ENCODE results near the gene LRP2. TPM values are rescaled to one million over a fixed set of nuclear protein-coding genes. Genes with fewer than 3 reads are reported as not detected.
"Not testable (repeated sequence)": the region's sequence is repeated elsewhere in the genome, so short reads cannot be mapped to it uniquely, and the experiment has no call there.

The LRP2 gene
- total RNA-seq, 1 donor from 2014 or later: not detected

DNA sequence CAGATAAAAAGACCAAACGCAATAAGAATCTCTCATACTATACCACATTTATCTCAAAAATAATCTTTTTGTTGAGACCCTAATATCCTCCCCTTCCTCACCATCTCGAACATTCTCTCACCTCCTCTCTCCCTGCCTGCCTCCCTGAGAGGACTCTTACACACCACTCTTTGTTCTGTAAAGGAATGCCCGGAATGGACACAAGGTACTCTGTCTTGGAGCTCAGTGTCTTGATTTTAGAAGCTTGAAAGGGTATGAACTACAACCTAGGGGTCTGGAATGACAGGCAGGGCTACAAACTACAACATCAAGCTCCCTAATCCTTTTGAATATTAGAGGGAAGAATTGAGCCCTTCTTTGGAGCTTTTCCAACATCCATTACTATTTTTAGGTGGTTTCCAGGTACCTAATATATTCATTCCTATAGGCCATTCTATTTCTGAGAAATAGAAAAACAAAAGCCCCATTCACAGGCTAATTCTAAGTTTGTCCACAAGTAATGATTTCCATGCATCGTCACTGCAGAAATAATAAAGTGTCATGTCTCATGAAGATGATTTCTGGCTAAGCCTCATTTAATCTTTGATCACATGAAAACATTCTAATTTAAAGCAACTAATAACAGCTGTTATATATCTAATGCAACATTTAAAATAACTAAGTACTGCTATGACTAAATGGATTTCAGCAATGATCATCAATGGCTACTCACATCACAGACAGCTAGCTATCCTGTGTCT is 60.6 kb downstream of the LRP2 start:
- no peak for DNase-seq (ENCODE audit: low read depth in 2 of 2)

DNA sequence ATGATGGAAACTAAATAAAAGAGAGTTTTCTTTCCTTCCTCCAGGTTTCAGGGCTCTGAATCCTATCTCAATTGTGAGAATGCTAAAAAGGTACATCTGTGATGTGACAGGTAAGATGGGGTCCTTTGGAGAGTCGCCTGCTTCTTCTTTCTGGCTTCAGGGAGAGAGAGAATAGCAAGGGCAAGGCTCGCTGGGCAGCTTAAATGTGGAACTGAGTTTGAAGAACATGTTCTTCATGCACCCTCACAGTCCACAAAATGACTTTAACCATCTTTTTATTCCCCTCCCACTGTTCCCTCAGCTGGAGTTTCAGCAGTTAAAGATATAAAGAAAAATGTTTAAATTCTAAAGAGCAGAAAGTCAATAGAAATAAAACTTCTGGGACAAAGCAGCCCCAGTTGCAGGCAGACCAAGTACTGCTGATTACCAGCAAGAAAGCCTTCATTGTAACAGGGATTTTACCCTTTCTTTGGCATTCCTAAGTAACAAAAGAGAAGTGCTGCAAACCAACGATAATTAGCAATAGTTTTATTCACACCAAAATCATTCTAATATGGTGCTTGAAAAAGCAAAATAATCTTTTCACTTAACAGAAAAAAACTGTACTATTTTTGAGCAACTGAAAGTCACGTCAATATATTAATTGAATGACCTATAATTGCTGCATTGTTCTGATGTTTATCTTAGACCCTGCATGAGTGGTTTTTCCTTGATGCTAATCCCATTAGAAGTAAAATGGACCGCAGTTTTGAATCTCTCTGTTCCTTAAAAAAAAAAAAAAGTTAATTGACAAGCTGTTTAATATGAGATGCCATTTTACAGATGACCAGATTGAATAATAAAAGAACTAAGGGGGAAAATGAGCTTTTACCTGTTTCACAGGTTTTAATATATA is 61.5 kb downstream of the LRP2 start:
- no peak for DNase-seq (ENCODE audit: low read depth in 2 of 2)

DNA sequence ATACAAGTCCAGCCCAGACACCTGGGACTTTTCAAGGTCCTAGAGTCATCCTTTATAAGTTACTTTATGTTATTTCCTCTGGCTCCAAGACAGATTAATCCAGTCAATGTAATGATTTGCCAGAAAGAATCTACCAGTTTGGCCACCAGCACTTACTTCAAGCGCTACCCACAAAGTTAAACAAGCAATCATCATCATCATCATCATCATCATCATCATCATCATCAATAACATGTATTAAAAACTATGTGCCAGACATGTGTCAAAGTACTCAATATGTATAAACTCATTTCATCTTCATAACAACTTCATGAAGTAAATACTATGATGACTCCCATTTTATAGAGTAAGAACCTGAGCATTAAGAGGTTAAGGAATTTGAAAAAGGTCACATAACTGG is 64.3 kb downstream of the LRP2 start:
- DNase-seq (ENCODE audit: low read depth in 2 of 2): no peak

DNA sequence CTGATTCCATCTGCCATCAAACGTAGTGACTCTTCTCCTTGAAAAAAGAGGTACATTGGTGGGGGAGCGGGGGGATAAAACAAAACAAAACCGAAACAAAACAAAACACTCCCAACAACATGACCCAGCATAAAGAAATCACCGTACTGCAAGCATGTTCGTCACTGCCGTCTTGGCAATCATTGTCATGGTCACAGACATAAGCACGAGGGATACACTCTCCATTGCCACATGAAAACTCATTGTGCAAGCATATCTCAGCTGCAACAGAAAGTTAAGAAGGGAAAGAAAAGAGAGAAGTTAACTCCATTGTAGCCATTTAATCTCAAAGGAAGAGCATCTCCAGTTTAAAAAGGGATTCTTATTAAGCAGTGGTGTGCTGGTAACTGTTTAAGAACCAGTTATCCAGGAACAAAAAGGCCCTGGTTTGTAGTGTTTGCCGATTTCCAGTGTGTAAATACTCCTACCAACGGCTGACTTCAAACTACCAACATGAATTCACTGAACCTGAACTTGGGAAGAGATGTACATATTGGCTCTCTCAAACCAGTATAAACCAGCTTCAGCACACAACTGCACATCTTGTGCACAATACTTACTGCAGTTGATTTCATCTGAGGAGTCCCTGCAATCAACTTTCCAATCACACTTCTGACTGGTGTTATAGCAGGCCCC is 68.2 kb downstream of the LRP2 start:
- DNase-seq (ENCODE audit: low read depth in 2 of 2): no peak

DNA sequence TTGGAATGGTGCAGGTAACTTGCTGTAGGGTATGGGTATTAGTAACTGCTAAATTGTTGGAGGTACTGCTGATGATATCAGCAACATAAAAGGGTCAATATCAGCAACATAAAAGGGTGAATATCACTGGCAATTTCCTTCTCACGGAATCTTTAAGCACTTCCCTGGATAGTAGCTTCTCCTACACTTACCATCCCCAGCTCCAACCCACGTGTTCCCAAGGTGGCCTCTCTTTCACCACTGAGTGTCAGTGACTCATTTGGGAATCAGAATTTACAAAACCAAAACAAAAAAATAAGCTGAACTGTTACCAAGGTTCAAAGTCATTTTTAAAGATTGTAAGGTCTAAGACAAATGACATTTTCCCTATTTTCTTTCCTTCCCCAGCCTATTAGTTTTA is 70.8 kb downstream of the LRP2 start:
- DNase-seq (ENCODE audit: low read depth in 2 of 2): no peak

DNA sequence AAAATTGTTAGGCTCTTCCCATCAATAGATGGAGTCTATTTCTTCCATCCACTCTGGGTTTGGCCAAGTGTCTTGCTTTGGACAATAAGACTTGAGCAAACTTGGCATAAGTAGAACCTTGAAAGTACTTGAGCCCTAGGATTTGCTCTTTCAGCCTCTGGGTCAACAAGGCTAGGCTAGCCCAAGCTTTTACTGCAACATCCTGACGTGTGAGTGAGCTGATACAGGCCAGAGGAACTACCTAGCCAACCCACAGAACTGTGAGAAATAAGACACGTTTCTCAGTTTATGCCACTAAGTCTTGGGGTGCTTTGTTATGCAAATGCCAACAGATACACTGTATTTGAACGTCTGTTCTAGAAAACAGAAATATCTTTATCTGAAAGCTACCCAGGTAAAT is 71.9 kb downstream of the LRP2 start:
- no peak for DNase-seq (ENCODE audit: low read depth in 2 of 2)

DNA sequence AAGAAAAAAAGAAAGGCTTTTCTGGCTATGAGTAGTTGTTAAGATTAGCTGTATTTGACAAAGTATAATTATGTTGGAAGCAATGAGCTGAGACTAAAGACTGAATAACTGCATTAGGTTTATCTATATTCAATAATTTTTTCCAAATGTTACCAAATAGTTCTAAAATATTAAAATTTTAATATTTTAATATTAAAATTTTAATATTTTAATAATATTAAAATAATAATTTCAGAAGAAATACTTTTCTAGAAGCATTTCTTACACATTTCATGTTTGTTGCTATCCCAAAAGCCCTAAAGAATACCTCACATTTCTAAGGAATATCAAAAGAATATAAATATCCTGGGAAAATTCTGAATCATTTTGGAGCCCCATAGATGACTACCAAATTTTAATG is 74.7 kb downstream of the LRP2 start:
- DNase-seq (ENCODE audit: low read depth in 2 of 2): no peak

DNA sequence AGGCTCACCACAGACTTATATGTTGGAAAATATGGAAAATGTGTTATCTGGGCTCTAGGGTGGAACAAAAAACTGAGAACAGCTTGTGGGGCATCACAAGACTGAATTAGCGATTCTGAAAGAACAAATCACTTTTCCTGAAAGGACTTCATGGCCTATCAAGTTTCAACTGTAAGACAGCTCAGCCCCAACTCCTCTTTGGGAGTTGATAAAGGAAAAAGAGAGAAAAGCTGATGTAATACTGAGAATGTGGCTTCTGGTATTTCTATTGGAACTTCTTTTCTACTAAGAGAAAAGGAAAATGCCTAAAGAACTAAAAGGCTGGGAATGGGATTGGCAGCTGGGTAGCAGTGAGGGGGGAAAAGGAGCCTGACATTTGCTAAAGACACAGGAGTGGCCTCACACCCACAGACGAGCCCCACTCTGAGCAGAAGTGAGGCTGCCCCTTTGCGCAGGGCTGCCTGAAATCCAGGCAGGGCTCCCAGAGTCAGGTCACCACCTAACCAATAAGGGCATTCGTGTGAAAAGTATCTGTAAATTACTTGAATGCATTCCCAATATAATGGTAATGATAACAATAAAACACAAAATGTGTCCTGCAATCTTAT is 75.6 kb downstream of the LRP2 start:
- DNase-seq (ENCODE audit: low read depth in 2 of 2): no peak

DNA sequence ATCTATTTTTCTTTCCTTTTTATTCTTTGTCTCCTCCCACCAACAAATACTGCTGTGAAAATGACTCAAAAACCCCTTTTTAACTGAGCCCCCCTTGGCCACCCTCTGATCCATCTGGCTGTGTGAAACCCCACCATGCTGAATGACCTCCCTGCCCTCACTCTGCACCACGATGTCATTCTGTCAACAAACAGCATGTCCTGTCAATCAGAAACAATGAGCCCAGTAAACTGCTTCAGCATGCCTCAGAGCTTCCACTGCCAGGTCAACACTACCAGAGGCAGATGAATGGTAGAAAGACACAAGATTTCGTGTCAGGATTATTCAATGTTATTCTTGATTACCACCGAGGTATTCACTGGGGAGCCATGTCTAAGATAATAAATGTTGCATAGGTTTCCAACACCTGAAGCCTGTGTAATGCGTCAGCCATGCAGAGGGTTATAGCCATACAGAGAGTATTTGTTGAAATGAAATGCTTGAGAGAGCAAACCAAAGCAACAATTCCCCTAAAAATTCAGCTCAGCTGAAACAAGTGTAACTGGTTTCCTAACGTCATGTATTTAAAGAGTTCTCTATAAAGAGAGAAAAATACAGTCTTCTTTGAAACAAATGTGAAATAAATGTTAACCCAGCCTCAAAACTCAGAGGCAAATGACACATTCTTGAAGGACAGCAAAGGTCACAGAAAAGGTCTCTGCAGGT is 76.7 kb downstream of the LRP2 start:
- no peak for DNase-seq (ENCODE audit: low read depth in 2 of 2)

DNA sequence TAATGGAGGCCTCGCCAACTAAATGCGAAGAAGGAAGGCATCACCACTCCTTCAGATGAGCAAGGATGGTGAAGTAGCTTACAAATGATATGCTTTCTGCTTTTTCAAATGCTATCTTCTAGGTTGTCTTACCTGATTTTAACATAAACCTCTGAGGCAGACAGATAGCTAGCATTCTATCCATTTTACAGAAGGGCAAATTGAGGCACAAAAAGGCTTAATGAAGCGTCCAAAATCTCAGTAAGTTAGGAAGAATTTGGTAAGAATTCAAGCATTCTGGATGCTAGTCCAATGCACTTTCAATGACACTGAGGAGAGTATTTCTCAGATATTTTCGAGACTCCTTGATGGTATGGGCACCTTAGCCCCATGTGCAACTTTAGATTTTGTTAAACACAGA is 81.8 kb downstream of the LRP2 start:
- DNase-seq (ENCODE audit: low read depth in 2 of 2): no peak

DNA sequence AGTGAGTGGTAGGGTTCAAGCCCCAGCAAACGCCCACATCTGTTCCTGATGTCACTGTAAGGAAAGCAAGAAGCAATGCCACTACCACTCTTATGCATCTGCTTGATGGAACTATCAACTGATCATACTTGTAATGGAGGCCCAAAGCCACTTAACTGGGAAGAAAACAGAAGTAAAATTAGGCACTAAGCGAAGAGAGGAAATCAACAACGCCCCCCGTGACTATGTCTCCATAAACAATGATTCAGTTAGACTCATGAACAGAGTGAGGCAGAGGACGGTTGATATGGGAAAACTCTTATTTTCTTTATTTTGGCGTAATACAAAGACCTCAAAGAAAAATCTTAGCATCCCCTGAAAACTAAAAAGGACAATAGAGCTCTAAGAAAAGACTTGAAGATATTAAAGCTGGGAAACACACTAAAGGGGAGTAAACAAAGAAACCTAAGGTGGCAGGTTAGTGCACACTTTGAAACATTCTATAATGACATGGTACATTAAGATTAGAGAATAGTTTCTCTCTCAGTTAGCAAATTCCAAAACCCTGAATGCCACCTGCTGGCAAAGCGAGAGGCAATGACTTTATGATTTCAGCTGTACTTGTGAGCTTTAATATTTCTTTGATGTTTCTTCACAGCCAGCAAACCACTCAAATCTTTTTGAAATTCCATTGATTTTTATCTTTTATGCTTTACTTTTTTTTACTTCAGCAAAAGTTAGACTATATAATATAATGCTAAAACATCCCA is 86.5 kb downstream of the LRP2 start:
- DNase-seq (ENCODE audit: low read depth in 2 of 2): peak in 1 of 2 donors; percentile 4

DNA sequence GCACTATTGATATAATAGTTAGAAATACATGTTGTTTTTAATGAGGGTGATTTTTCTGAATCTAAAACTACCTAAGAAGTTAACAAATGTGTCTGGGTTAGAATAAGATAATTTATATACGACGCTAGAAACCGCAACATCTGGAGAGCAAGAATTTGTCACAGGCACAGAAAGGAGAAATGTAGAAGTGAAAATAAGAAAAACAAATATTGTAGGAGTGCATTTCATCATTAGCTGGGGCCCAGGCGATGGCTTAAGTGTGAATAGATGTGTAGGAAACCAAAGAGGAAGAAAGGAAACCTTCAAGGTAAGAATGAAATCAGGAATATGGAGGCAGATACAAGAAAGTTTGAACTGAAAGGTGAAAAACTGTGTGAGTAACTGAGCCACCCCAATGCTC is 90.3 kb downstream of the LRP2 start:
- no peak for DNase-seq (ENCODE audit: low read depth in 2 of 2)

DNA sequence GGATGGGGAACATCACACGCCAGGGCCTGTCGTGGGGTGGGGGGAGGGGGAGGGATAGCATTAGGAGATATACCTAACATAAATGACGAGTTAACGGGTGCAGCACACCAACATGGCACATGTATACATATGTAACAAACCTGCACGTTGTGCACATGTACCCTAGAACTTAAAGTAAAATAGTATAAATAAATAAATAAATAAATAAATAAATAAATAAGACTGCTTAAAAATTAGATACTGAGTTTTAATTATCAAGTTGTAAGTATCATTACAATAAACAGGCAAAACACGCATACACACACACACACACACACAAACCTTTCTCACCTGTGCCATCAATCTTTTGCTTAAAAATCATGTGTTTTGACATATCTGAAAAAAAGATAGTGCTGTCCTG is 91.8 kb downstream of the LRP2 start:
- DNase-seq (ENCODE audit: low read depth in 2 of 2): not testable (repeated sequence)

DNA sequence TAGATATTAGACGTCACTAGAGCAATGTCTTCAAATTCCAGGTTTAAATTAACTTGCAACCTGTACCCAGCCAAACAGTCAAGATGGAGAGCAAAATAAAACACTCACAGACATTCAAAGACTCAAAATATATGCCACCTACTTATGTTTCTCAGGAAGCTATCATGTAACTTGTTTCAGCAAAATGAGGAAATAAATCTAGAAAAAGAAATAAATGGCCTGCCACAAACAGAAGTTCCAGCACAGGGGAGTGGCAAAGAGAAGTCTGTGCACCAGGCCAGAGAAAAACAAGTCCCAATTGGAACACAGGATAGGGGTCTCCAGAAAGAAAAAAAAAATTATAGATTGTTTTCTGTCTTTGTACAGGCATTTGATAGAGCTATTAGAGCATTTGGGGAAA is 96.7 kb downstream of the LRP2 start:
- no peak for DNase-seq (ENCODE audit: low read depth in 2 of 2)

DNA sequence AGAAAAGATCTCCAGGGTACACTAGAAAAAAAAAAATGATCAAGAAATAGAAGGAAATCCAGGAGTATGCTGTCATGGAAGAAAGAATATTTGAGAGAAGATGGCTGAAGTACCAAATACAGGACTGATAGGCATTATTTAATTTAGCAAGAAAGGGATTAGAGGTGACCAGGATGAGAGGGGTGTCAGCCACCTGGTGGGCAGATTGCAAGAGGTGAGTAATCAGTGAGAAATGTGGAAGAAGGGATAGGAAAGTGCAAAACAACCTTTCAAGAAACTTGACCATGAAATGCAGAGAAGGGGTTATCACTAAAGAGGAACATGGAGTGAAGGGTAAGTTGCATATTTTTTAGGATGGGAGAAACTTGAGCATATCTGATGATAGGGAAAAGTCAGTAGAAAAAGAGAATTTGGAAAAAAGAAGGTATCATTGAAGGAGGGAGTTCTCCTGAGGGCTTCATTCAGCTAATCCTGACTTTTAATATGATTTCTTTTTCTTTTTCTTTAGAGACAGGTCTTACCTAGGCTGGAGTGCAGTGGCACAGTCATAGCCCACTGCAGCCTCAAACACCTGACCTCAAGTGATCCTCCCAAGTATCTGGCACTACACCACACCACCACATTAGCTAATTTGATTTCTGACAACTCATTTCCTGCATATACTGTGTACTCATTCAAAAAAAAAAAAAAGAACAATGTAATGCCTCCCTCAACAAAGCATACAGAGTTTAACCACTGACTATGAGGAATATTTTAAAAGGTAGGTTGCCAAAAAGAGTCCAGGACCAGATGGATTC is 101.3 kb downstream of the LRP2 start:
- no peak for DNase-seq (ENCODE audit: low read depth in 2 of 2)

DNA sequence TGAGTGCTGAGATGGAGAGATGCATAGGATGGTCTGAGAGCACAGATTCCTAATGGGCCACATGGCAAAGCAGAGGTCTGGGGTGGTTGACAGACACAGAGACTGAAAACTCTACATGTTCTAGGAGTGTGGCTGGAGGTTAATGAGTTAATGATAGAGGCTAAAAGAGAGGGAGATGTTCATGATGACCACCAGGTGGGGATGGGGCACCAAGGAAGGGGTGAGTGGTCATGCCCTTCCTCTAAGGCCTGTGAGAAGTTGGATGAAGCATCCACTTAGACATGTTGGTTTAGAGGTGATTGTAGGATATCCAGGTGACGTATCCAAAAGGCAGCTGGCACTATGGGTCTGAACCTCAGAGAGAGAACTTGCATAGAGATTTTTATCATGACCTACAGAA is 102.1 kb downstream of the LRP2 start:
- no peak for DNase-seq (ENCODE audit: low read depth in 2 of 2)

DNA sequence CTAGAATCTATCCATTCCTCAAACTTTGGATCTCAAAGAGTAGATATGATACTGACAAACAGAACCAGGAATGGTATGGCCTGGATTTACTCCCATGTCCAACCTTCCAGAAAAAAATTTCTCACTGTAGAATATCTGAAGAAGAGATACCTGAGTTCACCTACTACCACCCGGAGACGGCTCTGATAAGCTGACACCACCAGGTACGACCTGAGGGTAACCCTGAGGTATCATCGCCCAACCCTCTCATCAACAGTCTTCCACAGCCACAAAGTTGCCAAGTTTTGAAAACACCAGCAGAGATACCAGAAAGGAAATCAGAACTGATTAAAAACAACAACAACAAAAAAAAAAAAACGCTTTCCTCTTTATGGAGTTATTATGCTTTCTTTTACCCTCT is 102.9 kb downstream of the LRP2 start:
- no peak for DNase-seq (ENCODE audit: low read depth in 2 of 2)

DNA sequence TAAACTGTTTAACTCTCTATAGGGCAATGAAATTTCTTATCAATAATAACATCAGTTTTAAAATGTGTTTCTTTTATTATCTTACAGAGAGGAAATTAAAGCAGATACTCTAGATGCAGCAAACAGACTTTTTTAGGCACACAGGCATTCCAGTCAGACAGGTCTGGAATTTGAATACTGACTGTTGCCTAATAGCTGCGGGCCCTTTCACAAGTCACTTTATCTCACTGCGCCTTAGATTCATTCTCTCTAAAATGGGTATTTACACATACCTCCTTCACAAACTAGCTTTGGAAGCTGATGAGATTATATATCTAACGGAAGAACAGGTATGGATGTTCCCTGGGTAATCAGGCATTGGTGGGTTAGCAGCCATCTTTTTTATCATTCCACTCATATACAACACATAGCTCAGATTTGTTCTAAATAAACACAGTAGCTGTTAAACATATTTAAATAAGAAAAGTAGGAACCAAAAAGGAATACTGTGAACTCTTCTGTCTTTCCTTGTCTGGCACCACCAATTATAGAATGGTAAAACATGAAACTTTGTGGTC is 104.2 kb downstream of the LRP2 start:
- no peak for DNase-seq (ENCODE audit: low read depth in 2 of 2)

DNA sequence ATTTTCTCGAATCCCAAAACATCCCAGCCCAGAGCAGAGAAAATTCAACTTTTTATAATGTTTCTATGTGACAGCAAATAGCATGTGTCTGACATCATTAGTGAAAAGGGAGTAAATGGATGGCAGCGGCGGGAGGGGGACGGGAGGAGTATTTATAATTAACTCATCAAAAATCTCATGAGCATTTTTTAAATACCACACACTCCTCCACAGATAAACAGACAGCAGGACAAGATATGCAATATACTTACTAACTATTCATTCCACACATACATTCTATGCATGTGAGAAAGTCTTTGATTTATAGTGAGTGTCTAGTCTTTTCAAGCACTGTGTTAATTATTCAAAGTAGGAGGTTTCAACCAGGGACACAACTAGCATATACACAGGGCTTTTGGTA is 107.6 kb downstream of the LRP2 start:
- DNase-seq (ENCODE audit: low read depth in 2 of 2): no peak
